Ammon's horn (tissue), 1 donor: ENCODE data around the gene SFTPA2.
"Not testable (repeated sequence)": the region's sequence is repeated elsewhere in the genome, so short reads cannot be mapped to it uniquely, and the experiment has no call there.

Source experiments
- DNase-seq: peaks from one replicate; pipeline ENCODE4 v3.0.0-alpha.2; 2016; ENCODE audit warnings: low spot score

Gene SFTPA2

GRCh38 chr10:79556961-79557360, 3.2 kb downstream of the SFTPA2 start:
- not testable (repeated sequence) for DNase-seq

- DNase-seq = no peak
Observed at GRCh38 chr10:79555354-79556309, 4.6 kb downstream of the SFTPA2 start.

DNA sequence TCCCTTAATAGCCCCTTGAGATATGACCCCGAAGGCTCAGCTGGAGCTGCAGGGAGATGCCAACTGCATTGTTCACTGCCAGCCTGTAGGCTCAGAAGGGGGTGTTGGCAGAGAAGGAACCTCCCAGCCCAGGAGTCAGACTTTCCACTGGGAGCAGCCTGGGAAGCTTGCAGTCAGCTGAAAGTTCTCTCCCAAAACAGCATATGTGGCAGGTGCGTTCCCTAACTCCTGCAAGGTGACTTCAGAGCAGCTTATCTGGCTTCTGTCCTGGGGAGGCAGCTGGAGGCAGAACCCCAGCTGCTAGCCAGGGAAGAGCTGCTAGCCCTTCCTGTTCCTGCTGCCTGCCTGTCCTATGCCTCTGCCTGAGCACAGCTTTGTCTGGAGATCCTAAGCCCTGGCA, 8.1 kb downstream of the SFTPA2 start:
- DNase-seq = no peak

- no peak for DNase-seq
Observed at GRCh38 chr10:79547973-79548372, 12.2 kb downstream of the SFTPA2 start.

- not testable (repeated sequence) for DNase-seq
Observed at GRCh38 chr10:79547128-79547527, 13.1 kb downstream of the SFTPA2 start.

DNA sequence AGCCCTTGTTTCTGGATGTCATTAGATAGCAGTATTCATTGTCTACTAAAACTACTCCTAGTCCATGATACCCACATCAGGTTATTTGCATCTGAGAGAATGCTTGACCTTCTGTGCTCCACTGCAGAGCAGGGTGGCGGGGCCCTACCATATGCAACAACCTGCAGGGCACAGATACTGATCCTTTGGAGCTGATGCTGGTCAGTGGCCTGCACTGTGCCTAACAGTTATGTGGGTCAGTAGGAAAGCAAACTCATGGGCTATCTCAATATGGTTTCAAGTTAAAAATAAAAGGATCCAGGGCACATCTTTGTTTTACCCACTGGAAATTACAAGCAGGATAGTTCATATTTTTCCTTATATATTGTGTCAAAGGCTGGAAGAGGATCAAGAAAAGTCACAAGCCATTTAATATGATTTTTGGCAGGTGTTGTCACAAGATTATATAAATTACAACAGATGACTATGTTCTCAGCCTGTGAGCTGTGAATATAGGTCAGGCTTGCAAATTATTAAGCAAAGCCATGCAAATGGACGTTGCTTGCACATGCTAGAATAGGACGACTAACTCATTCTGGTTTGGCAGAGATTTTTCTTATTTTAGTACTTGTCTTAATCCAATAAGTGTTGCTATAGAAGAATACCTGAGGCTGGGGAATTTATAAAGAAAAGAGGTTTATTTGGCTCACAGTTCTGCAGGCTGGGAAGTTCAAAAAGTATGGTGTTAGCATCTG, 15.1 kb downstream of the SFTPA2 start:
- not testable (repeated sequence) for DNase-seq

- not testable (repeated sequence) for DNase-seq
Observed at GRCh38 chr10:79544408-79544807, 15.8 kb downstream of the SFTPA2 start.

GRCh38 chr10:79542626-79543025, 17.6 kb downstream of the SFTPA2 start:
- DNase-seq = no peak

DNA sequence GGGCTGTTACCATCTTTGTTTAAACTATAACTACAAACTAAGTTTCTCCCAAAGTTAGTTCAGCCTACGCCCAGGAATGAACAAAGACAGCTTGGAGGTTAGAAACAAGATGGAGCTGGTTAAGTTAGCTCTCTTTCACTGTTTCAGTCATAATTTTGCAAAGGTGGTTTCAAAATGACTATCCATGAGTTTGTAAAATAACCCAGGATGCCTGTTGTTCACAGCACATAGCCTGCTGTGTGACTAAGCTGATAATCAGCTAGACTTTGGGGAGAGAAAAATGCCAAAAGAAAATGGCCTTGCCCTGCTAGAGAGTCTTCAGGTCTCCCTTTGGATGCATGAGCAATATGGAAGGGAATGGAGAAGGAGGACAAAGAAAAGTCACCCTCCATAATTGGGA, 19.3 kb downstream of the SFTPA2 start:
- not testable (repeated sequence) for DNase-seq

- not testable (repeated sequence) for DNase-seq
Observed at GRCh38 chr10:79538311-79538710, 21.9 kb downstream of the SFTPA2 start.

DNA sequence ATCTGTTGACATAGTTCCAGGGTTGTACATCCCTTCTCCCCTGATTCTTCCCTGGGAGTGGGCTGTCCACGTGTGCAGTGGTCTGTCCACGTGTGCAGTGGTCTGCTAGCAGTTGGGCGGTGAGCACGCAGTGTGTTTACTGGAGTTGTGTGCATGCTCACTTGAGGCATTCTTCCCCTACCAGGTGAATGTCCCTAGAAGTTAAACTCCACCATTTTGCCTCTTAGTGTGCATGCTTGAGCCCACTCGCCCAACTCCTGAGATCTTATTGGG, 26.4 kb downstream of the SFTPA2 start:
- DNase-seq = not testable (repeated sequence)

GRCh38 chr10:79533142-79533902, 26.9 kb downstream of the SFTPA2 start:
- DNase-seq = peak; percentile 19

DNA sequence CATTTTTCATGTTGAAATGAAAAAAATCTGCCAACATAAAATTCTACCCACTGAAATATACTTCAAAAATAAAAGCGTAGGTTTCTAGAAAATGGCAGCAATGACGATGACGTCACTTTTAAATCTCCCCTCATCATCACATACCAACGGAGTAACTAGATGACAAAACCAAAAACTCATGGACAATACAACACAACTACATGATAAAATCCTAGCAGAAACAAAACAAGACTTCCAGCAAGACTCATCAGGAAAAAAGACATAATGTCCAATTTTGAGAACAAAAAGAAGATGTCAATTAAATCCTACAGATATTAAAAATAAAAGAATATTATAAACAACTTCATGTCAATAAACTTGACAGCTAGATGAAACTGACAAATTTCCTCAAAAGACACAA, 31.9 kb downstream of the SFTPA2 start:
- not testable (repeated sequence) for DNase-seq

DNA sequence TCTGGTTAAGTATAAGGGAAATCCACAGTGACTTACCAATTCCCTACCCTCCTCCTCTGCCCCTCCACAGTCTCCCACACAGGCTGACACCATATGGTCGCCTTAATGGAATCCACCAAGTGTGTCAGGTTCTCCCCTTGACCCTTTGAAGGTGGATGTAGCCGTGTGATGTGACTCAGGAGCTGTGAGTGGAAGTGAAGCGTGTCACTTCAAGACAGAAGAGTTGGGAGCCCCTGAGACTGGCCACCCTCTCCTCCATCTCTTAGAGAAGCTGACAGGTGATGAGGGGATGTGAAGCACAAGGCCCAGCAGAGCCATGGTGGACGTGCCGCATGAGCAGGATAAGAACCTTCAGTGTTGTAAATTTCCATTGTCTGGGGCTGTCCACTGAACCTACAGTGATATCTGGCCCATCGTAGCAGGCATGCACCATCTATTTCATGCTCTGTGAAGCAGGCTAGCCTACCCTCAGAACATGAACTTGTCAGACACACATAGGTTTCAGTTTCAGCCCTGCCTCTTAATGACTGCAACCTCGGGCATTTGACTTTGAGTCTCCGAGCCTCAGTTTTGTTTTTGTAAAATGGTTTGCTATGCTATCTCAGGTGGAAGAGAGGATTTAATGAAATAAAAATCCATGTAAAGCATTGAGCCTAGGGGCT, 35.0 kb downstream of the SFTPA2 start:
- DNase-seq = not testable (repeated sequence)

DNA sequence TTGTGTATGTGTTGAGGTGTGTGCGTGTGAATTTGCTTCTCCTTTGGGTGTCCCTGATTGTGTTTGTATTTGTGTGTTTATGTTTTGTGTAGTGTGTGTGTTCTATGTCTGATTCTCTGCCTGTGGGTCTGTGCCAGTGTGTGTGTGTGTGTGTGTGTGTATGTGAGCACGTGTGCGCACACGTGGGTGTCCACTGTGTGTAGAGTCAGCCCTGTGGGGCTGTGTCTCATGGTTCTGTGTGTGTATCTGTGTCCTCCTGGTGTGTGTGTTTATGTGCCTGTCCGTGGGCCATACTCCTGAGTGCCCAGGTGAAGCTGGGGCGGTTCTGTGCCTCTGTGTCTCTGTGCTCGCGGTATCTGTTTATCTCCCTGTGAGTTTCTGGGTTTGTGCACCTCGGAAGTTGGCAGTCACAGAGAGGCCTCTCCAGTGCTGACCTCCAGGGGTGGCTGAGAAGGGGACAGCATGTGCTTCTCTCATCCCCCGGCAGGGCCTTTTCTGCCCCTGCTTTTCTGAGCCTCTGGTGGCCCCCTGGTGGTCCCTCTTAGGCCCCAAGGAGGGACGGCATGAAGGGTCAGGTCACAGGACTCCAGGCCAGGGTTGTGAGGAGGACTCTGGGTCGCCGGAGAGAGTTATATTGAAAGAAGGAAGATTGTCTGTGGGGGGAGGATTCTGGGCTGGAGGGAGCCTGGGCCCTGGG, 36.9 kb downstream of the SFTPA2 start:
- not testable (repeated sequence) for DNase-seq

DNA sequence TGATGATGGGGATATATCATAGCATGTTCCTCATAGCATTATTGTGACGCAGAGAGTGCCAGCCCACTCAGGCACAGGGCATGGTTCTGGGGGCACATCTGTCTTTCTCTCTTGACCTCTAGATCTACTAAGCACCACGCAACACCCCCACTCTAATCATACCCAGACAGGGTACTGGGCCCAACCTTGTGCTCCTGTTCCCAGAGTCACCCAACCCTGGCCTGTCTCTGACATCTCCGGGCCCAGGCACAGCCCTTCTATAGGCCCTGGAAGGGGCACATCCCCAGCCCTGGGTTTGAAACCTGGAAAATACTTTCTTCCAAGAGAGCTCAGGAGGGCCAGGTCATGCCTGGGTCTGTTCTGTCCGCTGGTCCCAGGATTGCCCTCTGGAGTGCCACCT, 37.7 kb downstream of the SFTPA2 start:
- not testable (repeated sequence) for DNase-seq

DNA sequence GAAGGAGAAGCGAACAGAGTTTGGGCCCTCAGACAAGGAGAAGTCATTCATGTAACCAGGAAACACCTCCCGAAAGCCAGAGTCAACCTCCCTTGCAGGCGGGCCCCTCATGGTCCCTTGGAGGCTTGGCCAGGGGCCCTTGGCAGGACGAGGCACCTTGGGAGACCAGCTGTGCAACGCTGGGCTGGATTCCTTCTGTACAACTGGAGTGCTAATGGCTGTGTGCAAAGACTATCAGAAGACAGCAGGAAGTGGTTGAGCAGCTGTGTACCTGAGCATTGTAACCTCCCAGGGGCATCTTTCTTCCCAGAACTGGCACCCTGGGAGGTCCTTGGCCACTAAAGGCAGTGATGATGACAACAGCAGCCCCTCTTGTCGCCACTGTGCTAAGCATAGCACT, 38.5 kb downstream of the SFTPA2 start:
- DNase-seq = not testable (repeated sequence)

DNA sequence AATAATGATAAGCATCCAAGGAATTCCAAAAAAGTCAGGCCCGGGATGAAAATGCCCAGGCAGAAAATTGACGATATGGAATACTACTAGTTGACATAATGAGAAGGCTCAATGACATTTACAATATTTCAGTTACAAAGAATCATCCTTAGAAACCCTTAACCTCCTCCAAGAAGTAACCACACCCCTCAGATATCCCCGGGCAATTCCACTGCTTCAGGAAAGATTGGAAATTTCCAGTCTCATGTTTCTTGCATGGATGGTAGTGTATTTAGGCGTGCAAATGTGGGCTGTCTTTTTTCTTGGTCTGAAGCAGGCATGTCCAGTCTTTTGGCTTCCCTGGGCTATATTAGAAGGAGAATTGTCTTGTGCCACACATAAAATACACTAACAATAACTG, 42.6 kb downstream of the SFTPA2 start:
- DNase-seq = not testable (repeated sequence)

GRCh38 chr10:79516532-79517205, 43.5 kb downstream of the SFTPA2 start:
- DNase-seq = peak; percentile 14

GRCh38 chr10:79511891-79512583, 48.2 kb downstream of the SFTPA2 start, which contains the start of gene EIF5AL1:
TSS of gene EIF5AL1 (plus strand) at chr10:79512533. CDS start at chr10:79512650, 117 bp downstream.
- not testable (repeated sequence) for DNase-seq
